Embryonic facial prominence (tissue), 1 donor: ENCODE results near the gene DRGX.

ENCODE experiments used
- DNase-seq: peaks from one replicate; pipeline ENCODE4 v3.0.0-alpha.2; 2016; ENCODE audit errors: extremely low spot score

DRGX gene

GRCh38 chr10:49318755-49319154 lies 77.1 kb downstream of the DRGX start:
- no peak for DNase-seq

GRCh38 chr10:49318028-49318427 lies 77.9 kb downstream of the DRGX start:
- no peak for DNase-seq

- no peak for DNase-seq
These were observed 81.1 kb downstream of the DRGX start for GRCh38 chr10:49314806-49315205.
